T-cell (primary cell): ENCODE measurements around the gene ADTRP. TPM values are rescaled to one million over a fixed set of nuclear protein-coding genes. Genes with fewer than 3 reads are reported as not detected.

Source experiments
- ATAC-seq, 4 experiments: fragments of 200-7000 bp in 3 of 4; fragments of 150-1000 bp in 1 of 4; cut with Tn5 transposase; replicated peaks in 1 of 4; 1 replicate in 3 of 4; 2 replicates in 1 of 4; pipeline ENCODE4 v1.10.0; 2021; ENCODE audit warnings: moderate library complexity in 3 of 4, mild to moderate bottlenecking in 2 of 4, moderate number of reproducible peaks in 1 of 4
- CTCF ChIA-PET, 2 donors: fragments of 300-600 bp; sonication (Branson Sonifier 250); formaldehyde crosslinking; loops; one replicate each; lab custom pipeline; 2022; ENCODE audit warnings: antibody characterized with exemption in 2 of 2; lab: Charles Lee
- POLR2A ChIA-PET, 2 donors: fragments of 300-600 bp; sonication (Branson Sonifier 250); formaldehyde crosslinking; loops; one replicate each; lab custom pipeline; 2022; ENCODE audit warnings: antibody characterized with exemption in 2 of 2; lab: Charles Lee
- DNase-seq, 35 experiments: peaks; one replicate each; pipeline versions ENCODE4 v3.0.0 to v3.0.0-alpha.2; 2013 to 2023
- H3K27ac ChIP-seq: one replicate; pipeline ENCODE4 v1.5.1; 2013; ENCODE audit warnings: low read length
- H3K27me3 ChIP-seq, 2 experiments: replicated peaks in 1 of 2; 1 replicate in 1 of 2; 2 replicates in 1 of 2; pipeline versions ENCODE4 v1.6.1 to v1.7.0; 2013; ENCODE audit warnings: low read length in 1 of 2, mixed read lengths in 1 of 2; ENCODE audit not compliant: control insufficient read depth in 2 of 2, insufficient read depth in 2 of 2; ENCODE audit errors: extremely low read depth in 1 of 2
- H3K36me3 ChIP-seq, 2 donors: 1 replicate in 1 of 2; 2 replicates in 1 of 2; pipeline versions ENCODE4 v1.6.1 to v1.7.0; 2013; ENCODE audit warnings: low read length in 1 of 2; ENCODE audit not compliant: control insufficient read depth in 2 of 2, insufficient read depth in 1 of 2; ENCODE audit errors: extremely low read depth in 1 of 2
- H3K4me1 ChIP-seq, 2 experiments: 1 replicate in 1 of 2; 2 replicates in 1 of 2; pipeline versions ENCODE4 v1.6.1 to v1.7.0; 2013; ENCODE audit warnings: low read length in 2 of 2, mixed read lengths in 1 of 2; ENCODE audit not compliant: insufficient read depth in 2 of 2, control insufficient read depth in 1 of 2; ENCODE audit errors: extremely low read depth in 1 of 2
- H3K4me3 ChIP-seq, 2 donors: 1 replicate in 1 of 2; 2 replicates in 1 of 2; pipeline versions ENCODE4 v1.5.1 to v1.7.0; 2013; ENCODE audit warnings: mild to moderate bottlenecking in 2 of 2, low read length in 1 of 2, moderate library complexity in 1 of 2; ENCODE audit not compliant: control insufficient read depth in 1 of 2; ENCODE audit errors: extremely low read depth in 1 of 2
- H3K9me3 ChIP-seq: 2 replicates; pipeline ENCODE4 v1.7.0; 2013
- H3K27ac Mint-ChIP-seq, 2 donors: one replicate each; pipeline ENCODE4 v1.8.0; 2020 to 2021; ENCODE audit warnings: mild to moderate bottlenecking in 2 of 2, mixed read lengths in 2 of 2
- H3K27me3 Mint-ChIP-seq, 2 donors: one replicate each; pipeline ENCODE4 v1.8.0; 2021 to 2022; ENCODE audit warnings: mixed read lengths in 2 of 2
- H3K36me3 Mint-ChIP-seq: one replicate; pipeline ENCODE4 v1.8.0; 2021; ENCODE audit warnings: mixed read lengths
- H3K4me1 Mint-ChIP-seq, 3 donors: one replicate each; pipeline ENCODE4 v1.8.0; 2020 to 2022; ENCODE audit warnings: mixed read lengths in 3 of 3, mild to moderate bottlenecking in 1 of 3
- H3K4me3 Mint-ChIP-seq, 3 donors: one replicate each; pipeline ENCODE4 v1.8.0; 2020 to 2022; ENCODE audit warnings: mild to moderate bottlenecking in 3 of 3, mixed read lengths in 3 of 3, moderate library complexity in 3 of 3
- H3K9me3 Mint-ChIP-seq, 3 donors: one replicate each; pipeline ENCODE4 v1.8.0; 2020 to 2022; ENCODE audit warnings: mixed read lengths in 3 of 3
- WGBS: methylation state at CpG from one replicate; pipeline ENCODE4 v1.1.5; 2013; ENCODE audit warnings: missing lambda C conversion rate; ENCODE audit not compliant: insufficient coverage; 5-methylcytosine and 5-hydroxymethylcytosine counted together
- total RNA-seq, 35 experiments: library from RNA in 6 of 35; stranded (reverse) in 6 of 35; fragments of 120-200 nt in 1 of 35; gene quantifications; one replicate each; pipeline versions ENCODE4 v1.2.1 to v1.2.4 and lab custom pipeline; 2013 to 2026

ADTRP gene
- total RNA-seq, 5 donors from 2014 or later (not counting 1 experiment from before 2014, with no cell fraction given), result 23.9 to 74.7 (median 59.1) TPM

DNA sequence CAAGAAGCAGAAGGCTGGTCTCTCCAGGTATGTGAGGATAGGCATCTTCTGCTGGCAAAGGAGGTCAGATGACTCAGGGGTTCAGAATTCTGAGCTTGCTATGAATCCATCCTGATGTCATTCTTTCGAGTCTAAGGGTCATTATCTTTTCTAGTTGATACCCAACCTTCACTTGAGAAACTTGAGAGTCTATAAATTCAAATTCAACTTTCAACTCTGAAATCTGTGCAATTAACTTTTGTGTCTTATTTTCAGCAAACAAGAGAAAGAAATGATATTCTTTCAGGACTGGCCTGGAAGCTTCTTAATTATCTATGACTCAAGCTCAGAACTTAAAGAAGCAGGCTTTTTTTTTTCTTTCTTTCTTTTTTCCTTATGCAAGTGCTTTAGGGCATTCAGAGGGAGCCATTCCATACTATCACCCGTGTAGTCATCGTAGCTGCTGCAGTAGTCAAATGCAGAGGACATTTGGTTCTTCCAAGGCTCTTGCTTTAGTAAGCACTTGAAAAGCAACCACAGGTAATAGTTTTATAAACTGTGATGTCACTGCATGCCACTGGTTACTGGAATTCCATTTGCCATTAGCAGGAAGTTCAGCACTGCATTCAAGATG lies 93.0 kb downstream of the ADTRP start:
- peaks cover 0 to 5% (median 0%) of the 10 kb centered on the region in 3 donors for H3K9me3 Mint-ChIP-seq
- no peak overlapping the region for H3K4me3 ChIP-seq
- H3K27me3 Mint-ChIP-seq, result no peaks in the 10 kb centered on the region
- no peaks in the 10 kb centered on the region for H3K36me3 ChIP-seq
- no peaks in the 10 kb centered on the region for H3K27me3 ChIP-seq
- DNase-seq, result no peak
- CTCF ChIA-PET, result interaction anchor here in 1 of 2 donors (0.7 kb wide), 1 partner anchor 101 kb away, joined by 3 read pairs; no protein-coding TSS in a partner anchor
- ATAC-seq, result no peak
- H3K4me3 Mint-ChIP-seq, result no peak overlapping the region
- H3K27ac ChIP-seq, result no peak overlapping the region
- H3K9me3 ChIP-seq, result no peaks in the 10 kb centered on the region
- no peaks in the 10 kb centered on the region for H3K36me3 Mint-ChIP-seq
- 60% methylated on average over 1 of the region's 3 CpGs for WGBS
- POLR2A ChIA-PET, result interaction anchor here in 1 of 2 donors (0.7 kb wide), 1 partner anchor 28 kb away, joined by 3 read pairs; no protein-coding TSS in a partner anchor
- no peak overlapping the region for H3K27ac Mint-ChIP-seq
- no peaks in the 10 kb centered on the region for H3K4me1 Mint-ChIP-seq
- H3K4me1 ChIP-seq, result no peaks in the 10 kb centered on the region

GRCh38 chr6:11684901-11685480 lies 93.6 kb downstream of the ADTRP start:
- POLR2A ChIA-PET, result interaction anchor here in 1 of 2 donors (0.7 kb wide), 1 partner anchor 27 kb away, joined by 3 read pairs; no protein-coding TSS in a partner anchor
- no peak for DNase-seq
- peaks cover 0 to 2% of the 10 kb centered on the region in 2 donors for H3K27me3 Mint-ChIP-seq
- Histone ChIP-seq H3K36me3 (no peaks in the 10 kb centered on the region), H3K4me1 (no peaks in the 10 kb centered on the region), H3K9me3 (no peaks in the 10 kb centered on the region), H3K4me3 (no peak overlapping the region), H3K27ac (no peak overlapping the region), H3K27me3 (no peaks in the 10 kb centered on the region)
- H3K36me3 Mint-ChIP-seq, result no peaks in the 10 kb centered on the region
- H3K27ac Mint-ChIP-seq, result no peak overlapping the region
- no peak for ATAC-seq
- WGBS, result 77% methylated on average over 2 of the region's 4 CpGs
- H3K4me1 Mint-ChIP-seq, result no peaks in the 10 kb centered on the region
- H3K9me3 Mint-ChIP-seq, result peaks cover 3 to 9% (median 3%) of the 10 kb centered on the region in 3 donors
- no peak overlapping the region for H3K4me3 Mint-ChIP-seq
- CTCF ChIA-PET, result interaction anchor here in 1 of 2 donors (0.7 kb wide), 1 partner anchor 102 kb away, joined by 3 read pairs; no protein-coding TSS in a partner anchor

DNA sequence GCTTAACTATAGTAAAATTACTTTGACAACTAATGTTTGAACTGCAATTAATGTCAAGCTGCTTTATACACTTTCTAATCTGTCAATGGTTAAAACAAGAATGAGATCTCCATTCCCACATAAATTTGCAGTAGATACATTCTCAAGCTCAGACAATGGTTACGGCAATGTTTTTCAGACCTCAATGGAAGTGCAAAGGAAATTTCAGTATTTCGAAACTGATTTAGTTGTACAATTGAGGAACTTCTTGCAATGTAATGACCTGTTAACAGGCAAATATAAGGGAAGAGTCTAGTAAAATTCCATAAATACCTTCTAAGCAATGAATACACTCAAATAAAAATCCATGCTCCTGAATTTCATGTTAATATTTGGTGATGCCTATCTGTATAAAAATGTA lies 94.7 kb downstream of the ADTRP start:
- POLR2A ChIA-PET, result no interaction called here
- H3K36me3 Mint-ChIP-seq, result no peaks in the 10 kb centered on the region
- CTCF ChIA-PET, result no interaction called here

DNA sequence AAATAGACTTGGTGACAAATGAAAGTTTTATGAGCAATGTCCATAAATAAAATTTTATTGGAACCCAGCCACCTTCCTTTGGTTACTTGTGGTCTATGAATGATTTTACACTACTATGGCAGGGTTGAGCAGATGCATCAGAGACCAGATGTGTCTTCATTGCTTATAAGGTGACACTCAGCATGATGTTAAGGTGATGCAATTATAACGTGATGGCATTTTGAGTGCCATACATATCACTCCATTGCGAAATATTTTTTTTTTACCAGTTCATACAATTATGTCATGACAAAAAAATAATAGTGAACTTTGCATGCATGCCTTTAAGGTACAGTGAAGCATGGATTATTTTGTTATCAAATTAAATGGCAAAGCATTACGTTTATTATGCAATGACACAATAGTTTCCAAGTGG lies 96.0 kb downstream of the ADTRP start:
- H3K27me3 Mint-ChIP-seq, result peaks cover 0 to 4% of the 10 kb centered on the region in 2 donors
- no peak overlapping the region for H3K27ac Mint-ChIP-seq
- POLR2A ChIA-PET, result no interaction called here
- Histone ChIP-seq H3K27me3 (no peaks in the 10 kb centered on the region), H3K36me3 (no peaks in the 10 kb centered on the region), H3K27ac (no peak overlapping the region), H3K4me1 (no peaks in the 10 kb centered on the region), H3K9me3 (no peaks in the 10 kb centered on the region), H3K4me3 (no peak overlapping the region)
- no CpG with 5 or more reads among the region's 3 CpGs for WGBS
- H3K4me1 Mint-ChIP-seq, result no peaks in the 10 kb centered on the region
- CTCF ChIA-PET, result no interaction called here
- no peak for ATAC-seq
- no peak for DNase-seq
- H3K9me3 Mint-ChIP-seq, result peaks cover 3 to 14% (median 6%) of the 10 kb centered on the region in 3 donors
- no peak overlapping the region for H3K4me3 Mint-ChIP-seq
- H3K36me3 Mint-ChIP-seq, result no peaks in the 10 kb centered on the region

More for the DNA sequence above, 94.7 kb downstream of the ADTRP start:
- ATAC-seq (no peak), DNase-seq (no peak)
- Mint-ChIP-seq H3K9me3 (peaks cover 3 to 14% (median 6%) of the 10 kb centered on the region in 3 donors), H3K27ac (no peak overlapping the region), H3K4me3 (no peak overlapping the region), H3K4me1 (no peaks in the 10 kb centered on the region), H3K27me3 (peaks cover 0 to 4% of the 10 kb centered on the region in 2 donors)
- Histone ChIP-seq H3K27me3 (no peaks in the 10 kb centered on the region), H3K4me1 (no peaks in the 10 kb centered on the region), H3K27ac (no peak overlapping the region), H3K9me3 (no peaks in the 10 kb centered on the region), H3K4me3 (no peak overlapping the region), H3K36me3 (no peaks in the 10 kb centered on the region)
- no CpG with 5 or more reads among the region's 2 CpGs for WGBS

DNA sequence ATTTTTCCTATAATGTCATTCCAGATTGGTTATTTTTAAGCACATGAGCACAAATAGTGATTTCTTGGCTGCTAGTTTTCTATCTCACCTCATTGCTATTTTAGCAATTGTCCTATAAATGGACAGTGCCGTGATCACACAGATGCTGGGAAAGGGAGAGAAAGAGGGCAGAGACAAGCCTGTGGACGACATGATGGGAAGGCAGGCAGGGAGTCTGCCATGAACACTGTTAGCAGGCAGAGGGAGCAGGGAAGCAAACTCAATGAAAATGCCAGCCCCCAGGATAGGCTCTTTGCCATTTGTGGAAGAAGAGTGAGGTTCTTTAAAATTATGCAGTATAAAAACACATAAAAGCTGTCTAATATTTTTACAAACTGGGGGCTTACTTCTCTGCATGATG lies 96.8 kb downstream of the ADTRP start:
- no peaks in the 10 kb centered on the region for H3K4me1 Mint-ChIP-seq
- WGBS, result 75% methylated on average over 2 of the region's 2 CpGs
- CTCF ChIA-PET, result no interaction called here
- H3K27ac Mint-ChIP-seq, result no peak overlapping the region
- H3K4me1 ChIP-seq, result no peaks in the 10 kb centered on the region
- H3K9me3 ChIP-seq, result no peaks in the 10 kb centered on the region
- peaks cover 3 to 14% (median 6%) of the 10 kb centered on the region in 3 donors for H3K9me3 Mint-ChIP-seq
- H3K27me3 Mint-ChIP-seq, result peaks cover 0 to 4% of the 10 kb centered on the region in 2 donors
- H3K4me3 ChIP-seq, result no peak overlapping the region
- H3K4me3 Mint-ChIP-seq, result no peak overlapping the region
- ATAC-seq, result no peak
- DNase-seq, result no peak
- no peaks in the 10 kb centered on the region for H3K27me3 ChIP-seq
- H3K36me3 Mint-ChIP-seq, result no peaks in the 10 kb centered on the region
- H3K27ac ChIP-seq, result no peak overlapping the region
- no peaks in the 10 kb centered on the region for H3K36me3 ChIP-seq
- POLR2A ChIA-PET, result no interaction called here

DNA sequence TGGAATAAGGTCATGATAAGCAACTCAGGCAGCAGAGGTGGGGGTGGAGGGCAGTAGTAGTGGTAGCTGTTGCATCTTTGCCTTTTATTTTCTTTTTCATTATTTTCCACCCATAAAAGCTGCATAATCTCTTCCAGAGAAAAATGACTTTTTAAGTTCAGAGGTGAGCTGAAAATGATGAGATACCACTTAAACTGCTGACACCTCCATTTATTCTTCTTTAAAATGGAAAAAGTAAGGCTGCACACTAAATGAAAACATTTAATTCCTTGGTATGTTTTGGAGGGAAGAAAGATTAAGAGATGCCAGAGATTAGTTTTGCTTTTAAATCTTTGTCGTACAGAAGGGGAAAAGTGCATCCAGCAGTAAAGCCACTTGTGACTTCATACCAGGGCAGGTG lies 97.2 kb downstream of the ADTRP start:
- CTCF ChIA-PET, result no interaction called here
- WGBS, result 100% methylated on average over 1 of the region's 1 CpG
- Mint-ChIP-seq H3K9me3 (peaks cover 3 to 14% (median 6%) of the 10 kb centered on the region in 3 donors), H3K36me3 (no peaks in the 10 kb centered on the region), H3K27ac (no peak overlapping the region), H3K4me3 (no peak overlapping the region), H3K4me1 (no peaks in the 10 kb centered on the region), H3K27me3 (peaks cover 0 to 4% of the 10 kb centered on the region in 2 donors)
- DNase-seq (no peak), ATAC-seq (no peak)
- H3K27me3 ChIP-seq, result no peaks in the 10 kb centered on the region
- no peak overlapping the region for H3K4me3 ChIP-seq
- no peaks in the 10 kb centered on the region for H3K9me3 ChIP-seq
- H3K36me3 ChIP-seq, result no peaks in the 10 kb centered on the region
- POLR2A ChIA-PET, result no interaction called here
- no peaks in the 10 kb centered on the region for H3K4me1 ChIP-seq
- no peak overlapping the region for H3K27ac ChIP-seq
